SKM-1 treated with dmso at 0.1 percent for 144 hours (cell line): ENCODE measurements around the gene SSBP2.
"Not testable (repeated sequence)": the region's sequence is repeated elsewhere in the genome, so short reads cannot be mapped to it uniquely, and the experiment has no call there.

Experiments
- DNase-seq: peaks from one replicate; lab custom pipeline; 2025; ENCODE audit not compliant: unreplicated experiment; lab: John Stamatoyannopoulos, UW

Gene SSBP2

DNA sequence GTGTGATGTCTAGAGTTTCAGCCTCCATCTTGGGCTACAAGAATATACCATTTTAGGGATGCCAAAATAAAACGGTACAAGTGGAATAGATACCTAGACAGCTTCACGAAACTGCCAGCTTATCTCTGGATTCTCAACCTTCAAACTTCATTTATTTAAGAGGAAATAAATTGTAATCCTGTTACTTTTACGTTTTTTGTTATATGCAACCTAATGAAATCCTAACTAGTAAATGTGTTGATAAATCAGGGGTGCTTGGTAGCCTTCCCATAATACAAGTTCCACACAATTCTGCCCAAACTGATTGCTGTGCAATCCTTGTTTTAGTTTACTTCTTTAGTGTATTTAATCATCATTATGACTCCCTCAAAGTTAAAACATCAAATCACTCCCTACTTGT is 75.5 kb downstream of the SSBP2 start:
- no peak for DNase-seq

DNA sequence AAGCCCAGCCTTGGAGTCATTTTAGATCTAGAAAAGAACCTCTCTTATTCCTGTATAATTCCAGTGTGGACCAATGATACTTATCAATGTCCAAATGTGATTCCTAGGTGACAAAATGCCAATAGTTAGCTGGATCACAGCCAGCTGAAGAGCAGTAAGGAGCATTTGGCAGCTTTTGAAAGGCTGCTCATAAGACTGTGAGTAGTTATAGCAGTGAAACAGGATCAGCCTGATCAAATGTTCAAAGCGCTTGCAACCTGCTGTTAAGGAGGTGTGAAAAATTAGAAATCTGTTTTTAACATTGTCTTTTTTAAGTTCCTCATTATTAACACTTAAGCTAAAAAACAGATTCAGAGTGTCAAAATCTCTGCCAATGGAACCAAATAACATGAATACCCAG is 85.1 kb downstream of the SSBP2 start:
- no peak for DNase-seq

DNA sequence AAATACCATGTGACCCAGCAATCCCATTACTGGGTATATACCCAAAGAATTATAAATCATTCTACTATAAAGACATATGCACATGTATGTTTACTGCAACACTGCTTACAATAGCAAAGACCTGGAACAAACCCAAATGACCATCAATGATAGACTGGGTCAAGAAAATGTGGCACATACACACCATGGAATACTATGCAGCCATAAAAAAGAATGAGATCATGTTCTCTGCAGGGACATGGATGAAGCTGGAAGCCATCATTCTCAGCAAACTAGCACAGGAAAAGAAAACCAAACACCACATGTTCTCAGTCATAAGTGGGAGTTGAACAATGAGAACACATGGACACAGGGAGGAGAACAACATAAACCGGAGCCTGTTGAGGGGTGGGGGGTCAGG is 90.3 kb downstream of the SSBP2 start:
- not testable (repeated sequence) for DNase-seq

DNA sequence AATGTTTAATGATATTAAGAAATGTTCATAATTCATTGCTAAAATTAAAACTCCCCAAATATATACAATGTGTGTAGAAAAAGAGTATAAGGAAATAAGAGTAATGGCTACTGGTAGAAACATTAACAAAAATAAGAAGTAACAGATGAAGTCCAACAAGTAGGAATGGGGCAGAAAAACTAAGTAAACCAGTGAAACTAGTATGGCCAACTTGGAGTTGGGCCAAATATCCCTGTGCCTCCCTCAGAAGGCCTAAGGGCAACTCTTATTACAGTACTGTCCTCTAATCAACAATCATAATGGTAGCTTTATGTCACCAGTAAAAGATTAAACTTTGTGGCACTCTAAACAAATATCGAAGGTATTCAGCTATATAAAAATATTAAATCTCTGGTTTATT is 93.5 kb downstream of the SSBP2 start:
- no peak for DNase-seq

DNA sequence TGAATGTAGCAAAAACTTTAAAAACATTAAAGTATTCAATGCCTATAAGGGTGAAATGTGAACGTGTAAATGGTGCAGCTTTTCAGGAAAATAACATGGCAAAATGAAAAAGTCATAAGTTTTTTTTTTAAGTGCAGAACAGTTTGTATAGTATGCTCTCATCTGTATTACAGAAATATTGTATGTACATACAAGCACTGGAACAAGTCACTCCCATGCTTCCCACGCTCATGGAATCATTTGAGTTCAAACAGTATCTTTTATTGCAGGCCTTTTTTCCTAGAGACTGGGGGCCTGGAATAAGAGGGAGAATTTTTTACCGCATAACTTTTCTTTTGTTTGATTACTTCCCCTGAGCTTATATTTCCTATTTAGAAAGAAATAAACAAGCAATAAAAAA is 94.1 kb downstream of the SSBP2 start:
- no peak for DNase-seq

DNA sequence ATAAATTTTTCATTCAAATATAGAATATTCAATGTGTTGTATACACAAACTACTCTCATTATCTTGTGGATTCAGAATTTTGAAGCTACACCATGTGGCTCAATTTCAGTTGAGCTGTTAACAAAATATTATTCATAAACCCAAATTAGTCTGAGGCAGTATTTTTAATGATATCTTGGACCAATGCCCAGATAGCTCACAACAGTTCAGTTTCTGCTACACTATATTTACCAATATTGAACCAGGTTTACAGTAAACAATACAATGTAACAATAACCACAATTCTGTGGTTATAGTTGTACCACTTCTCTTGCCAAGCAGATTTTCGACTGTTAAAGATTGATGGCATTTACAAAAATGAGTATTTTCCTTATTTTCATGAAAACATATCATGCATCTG is 99.9 kb downstream of the SSBP2 start:
- DNase-seq, result no peak

DNA sequence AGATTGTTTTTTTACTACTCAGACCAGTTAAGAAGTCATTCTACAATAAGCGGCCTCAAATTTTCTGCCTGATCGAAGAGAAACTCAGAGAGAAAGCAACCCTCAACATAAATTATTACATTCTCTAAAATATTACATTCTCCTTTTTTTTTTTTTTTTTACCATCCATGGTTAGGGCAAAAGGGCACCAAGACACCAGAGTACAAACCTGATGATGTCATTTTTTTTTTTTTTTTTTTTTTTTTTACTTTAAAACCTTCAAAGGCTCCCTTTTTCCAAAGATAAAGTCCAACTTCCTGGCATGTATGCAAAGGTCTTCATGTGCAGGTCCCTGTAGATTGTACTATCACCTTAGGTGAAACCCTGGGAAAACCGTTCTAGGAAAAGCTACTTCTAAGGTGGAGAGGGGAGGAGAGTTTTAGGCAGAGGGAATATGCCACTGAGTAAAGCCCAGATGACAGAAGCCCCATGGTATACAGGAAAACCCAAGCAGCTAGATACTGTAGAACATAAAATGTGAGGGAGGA is 104.4 kb downstream of the SSBP2 start:
- no peak for DNase-seq

DNA sequence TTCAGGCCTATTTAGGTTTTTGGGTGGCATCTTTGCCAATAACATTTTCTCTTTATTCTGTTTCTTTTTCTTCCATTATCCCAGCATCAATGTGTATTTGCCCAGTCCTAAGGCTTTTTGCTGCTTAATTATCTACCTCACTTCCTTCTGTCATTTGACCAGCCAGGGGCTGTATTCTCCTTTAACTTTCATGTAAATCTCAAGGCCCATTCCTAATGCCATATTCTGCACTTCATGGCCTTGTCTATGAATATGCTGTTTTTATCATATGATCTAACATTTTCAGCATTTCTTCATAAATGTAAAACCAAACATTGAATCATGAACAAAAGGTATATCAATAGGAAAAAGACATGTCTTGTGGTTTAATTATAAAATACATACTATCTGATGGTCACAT is 108.7 kb downstream of the SSBP2 start:
- no peak for DNase-seq

DNA sequence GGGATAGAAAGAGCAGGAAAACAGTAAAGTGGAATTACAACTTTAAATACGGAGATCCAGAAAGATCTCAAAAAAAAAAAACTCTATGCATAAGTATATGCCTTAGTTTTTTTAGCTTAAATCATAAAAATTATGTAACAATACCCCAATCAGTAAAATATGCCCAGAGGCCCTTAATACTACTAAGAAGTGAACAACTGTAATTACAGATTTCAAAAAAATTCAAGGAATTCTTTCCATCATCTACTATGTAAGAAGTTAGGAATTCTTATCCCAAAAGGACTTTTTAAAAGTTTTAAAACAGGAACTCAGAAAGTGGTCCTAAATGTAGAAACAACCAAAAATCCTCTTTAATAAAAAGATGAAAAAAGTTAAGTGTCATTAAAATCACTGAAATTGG is 111.3 kb downstream of the SSBP2 start:
- DNase-seq, result no peak

DNA sequence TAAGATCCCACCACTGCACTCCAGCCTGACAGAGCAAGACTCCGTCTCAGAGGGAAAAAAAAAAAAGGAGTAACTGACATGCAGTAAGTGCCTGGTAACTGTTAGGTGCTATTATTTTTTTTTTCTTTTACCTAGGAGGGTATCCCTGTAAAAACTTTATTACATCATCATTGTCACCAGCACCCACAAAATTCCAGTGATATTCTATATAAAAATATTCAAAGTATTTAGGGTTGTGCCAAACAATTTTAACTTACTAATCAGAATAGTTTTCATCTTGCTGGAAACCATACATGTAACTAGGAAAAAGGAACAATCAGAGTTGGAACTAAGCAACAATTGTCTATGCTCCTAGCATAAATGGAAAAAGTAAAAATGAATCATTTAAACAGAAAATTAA is 112.4 kb downstream of the SSBP2 start:
- DNase-seq, result no peak

DNA sequence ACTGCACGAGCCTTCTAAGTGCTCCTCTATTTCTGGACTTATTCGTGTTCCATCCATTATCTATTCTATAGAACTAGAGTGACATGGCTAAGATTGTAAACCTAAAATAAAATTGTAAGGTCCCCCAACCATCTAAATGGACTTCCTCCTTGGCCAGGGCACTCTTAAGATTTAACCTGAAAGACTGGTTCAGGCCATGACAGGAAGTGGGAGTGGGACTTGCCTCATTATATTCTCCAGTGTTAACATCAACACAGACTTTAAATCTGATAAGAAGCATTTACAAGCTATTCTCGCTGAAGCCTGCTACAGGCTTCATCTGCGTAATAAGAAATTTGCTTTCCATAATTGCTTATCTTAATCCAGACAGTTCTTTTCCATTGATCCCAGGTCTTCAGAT is 117.0 kb downstream of the SSBP2 start:
- no peak for DNase-seq

DNA sequence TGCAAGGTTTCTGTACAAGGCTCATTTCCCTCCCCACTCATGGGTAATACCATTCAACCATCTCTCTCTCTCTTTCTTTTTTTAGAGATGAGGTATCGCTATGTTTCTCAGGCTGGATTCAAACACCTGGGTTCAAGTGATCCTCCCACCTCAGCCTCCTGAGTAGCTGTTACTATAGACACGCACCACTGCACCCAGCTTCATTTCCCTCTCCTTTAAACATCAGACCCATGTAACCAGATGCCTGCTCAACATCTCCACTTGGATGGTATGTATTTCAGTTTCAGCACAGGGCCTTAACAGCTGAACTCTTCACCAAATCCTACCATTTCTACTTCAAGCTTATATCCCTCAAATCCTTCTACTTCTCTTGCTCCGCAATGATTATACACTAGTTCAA is 117.4 kb downstream of the SSBP2 start:
- DNase-seq, result no peak

DNA sequence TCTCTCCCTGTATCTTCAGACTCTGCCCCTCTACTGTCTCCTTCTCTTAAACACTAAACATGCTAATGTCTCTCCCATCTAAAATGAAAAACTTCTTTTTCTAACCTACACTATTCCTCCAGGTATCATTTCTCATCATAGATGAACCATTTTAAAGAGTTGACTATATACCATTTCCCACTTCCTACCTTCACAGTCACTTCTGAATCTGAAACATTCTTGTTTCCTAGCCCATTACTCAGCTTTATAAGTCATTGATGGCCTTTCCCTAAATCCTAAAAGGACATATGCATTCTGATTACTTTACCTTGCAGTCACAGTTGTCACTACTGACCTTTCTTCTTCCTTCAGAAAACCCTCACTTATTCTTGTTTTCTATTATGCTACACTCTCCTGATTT is 118.2 kb downstream of the SSBP2 start:
- no peak for DNase-seq

DNA sequence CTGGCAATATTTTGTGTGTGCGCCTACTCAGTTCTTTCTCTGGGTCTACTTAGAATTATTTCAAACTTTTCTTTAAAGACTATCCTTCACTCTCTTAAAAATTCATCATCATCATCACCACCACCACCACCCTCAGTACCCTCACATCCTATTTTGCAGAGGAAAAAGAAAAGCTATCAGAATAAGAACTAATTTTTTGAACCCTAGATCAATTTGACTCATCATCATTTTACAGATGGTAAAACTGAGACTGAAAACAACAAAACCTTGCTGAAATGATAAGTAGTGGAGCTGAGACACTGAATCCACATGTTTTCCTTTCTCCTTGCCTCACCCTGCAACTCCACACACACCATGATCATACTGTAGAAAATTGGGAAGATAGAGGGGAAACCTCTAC is 119.3 kb downstream of the SSBP2 start:
- DNase-seq, result no peak

DNA sequence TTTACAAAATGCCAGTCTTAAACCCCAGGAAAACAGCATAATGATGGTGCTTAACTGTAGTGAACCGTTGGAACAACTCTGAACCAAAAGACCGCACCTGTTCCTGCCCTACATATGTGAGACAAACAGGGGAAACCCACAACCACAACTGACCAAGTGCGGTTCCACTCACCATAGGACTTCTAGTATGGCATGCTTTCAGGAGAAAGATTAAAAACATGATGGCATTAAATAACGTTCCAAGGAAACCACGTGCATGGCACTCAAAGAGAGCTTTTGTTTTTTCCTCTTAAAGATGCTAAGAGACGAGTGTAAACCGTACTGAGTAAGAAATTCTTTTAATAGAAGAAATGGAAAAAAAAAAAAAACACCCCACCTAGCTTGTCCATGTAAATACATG is 119.8 kb downstream of the SSBP2 start:
- DNase-seq, result no peak

DNA sequence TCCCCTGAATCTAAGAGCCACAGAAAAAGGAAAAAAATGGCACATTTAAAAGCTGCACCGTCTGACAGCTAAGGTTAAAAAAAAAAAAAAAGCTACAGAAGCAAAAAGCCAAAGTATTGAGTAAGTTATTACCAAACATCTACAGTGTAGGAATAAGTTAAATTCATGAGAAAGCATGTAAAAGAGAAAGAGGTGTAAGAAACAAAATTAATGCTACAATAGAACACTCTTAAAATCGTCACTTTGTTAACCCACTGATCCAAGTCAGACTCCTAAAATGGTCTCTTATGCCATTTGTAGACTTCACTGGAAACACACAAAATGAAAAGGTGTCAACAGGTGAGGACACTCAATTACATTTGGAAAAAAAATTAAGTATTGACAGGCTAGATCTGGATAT is 120.2 kb downstream of the SSBP2 start:
- DNase-seq, result no peak

DNA sequence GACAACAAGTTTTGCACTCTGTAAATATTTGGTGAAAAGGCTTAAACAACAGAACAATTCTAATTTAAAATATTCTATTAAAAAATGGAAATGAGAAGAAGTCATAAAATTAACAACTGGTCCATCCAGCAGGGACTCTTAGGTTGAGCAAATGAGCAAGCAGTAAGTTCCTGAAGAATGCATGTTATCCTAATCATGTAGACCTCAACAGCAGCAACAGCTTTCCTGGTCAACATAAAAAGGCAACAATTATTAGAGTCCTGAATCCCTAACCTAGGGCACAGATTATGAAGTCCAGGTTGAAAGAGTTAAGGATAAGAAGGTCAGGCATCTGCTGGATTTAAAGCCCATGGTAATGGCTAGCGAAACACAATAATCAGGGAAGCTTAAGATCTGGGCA is 120.9 kb downstream of the SSBP2 start:
- no peak for DNase-seq

DNA sequence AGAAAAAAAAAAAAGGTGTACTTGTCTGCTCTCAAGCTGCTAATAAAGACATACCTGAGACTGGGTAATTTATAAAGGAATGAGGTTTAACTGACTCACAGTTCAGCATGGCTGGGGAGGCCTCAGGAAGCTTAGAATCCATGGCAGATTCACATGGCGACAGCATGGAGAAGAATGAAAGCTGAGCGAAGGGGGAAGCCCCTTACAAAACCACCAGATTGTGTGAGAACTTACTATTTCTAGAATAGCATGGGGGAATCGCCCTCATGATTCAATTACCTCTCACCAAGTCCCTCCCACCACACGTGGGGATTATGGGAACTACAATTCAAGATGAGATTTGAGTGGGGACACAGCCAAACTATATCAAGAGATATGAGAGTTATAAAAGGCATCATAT is 122.8 kb downstream of the SSBP2 start:
- not testable (repeated sequence) for DNase-seq

DNA sequence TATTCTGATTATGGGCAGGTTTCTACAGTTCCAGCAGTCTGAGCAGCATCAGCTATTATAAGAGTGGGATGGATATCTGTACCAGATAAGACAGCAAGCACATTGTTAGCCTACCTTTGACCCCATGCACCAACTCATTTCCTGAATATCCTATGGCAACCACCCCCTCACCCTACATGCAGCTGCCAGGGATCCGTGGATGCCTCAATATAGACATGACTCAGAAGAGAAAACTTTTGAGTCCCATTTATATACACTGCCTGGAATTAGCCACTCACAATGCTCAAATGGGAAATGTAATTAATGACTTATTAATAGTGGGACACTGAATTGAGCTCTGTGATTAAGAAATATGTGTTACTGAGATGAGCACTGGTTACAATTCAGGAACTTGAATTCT is 124.4 kb downstream of the SSBP2 start:
- DNase-seq, result no peak

DNA sequence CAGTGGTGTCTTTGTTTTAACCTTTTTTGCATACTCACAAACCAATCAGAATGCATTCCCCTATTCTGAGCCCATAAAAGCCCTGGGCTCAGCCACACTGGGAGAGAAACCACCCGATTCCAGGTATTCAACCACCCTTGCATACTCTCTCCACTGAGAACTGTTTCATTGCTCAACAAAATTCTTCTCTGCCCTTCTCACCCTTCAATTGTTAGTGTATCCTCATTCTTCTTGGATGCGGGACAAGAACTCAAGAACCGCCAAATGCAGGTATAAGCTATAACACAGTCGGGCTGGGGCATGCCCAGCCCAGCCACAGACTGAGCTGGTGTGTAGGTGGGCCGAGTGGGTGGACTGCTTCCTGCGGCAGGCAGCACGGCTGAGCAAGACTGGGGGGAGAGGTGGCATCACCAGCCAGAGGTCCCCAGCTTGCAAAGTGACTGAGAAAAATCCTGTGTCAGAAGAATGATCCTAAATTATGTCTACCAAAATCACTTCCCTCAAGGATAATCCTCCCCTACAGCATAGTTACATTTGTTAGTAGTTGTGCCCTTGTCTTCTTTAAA is 141.0 kb downstream of the SSBP2 start:
- DNase-seq, result no peak

DNA sequence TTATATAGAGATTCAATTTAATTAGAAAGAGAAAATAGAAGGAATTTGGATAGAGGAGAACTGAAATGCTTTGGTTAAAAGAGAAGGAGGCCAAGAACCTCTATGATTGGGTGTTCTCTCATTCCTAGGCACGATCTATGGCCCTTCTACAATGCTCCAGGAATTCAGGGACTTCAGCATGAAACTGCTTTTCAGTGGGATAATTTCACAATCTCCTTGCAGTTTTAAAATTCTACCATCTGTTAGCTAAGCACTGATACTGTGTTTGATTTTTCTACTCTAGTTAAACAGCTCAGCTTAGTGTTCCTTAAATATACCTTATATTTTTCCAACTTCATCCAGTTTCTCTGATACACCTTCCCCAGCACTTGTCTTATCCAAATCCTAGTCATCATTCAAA is 141.9 kb downstream of the SSBP2 start:
- no peak for DNase-seq

DNA sequence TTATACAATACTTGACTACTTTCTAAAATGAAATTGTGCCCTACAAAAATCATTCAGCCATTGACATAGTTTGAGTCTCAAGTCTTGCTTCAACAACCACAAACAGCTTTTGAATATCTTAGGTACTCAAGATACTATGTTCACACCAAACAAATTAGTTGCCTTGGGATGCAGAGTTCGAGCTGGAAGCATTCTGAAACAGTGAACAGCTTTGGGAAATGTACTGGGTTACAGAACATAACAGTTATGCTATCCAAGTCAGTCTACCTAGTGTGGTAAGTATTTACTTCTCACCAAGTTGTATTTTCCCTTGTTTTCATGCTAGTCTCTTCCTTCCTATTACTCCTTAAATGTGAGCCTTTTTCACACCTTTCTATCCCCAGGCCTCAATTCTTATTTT is 143.2 kb downstream of the SSBP2 start:
- DNase-seq, result no peak

DNA sequence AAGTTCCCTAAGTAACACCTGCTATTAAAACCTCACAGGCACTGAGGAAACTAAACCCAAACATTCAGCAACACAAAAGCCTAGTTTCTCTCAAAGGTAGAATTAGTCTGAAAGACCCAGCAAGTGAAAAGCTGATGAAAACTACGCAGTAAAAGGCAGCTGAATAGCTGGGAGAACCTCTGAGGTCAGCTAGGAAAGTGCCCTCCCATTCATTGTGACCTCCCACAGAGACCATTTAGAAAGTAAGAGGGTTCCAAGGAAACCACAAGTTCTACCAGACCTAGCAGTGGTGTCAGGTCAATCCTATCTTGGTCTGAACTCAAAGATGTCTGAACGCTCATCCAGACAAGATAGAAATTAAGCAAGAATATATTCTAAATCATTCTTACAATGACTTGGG is 144.7 kb downstream of the SSBP2 start:
- no peak for DNase-seq

DNA sequence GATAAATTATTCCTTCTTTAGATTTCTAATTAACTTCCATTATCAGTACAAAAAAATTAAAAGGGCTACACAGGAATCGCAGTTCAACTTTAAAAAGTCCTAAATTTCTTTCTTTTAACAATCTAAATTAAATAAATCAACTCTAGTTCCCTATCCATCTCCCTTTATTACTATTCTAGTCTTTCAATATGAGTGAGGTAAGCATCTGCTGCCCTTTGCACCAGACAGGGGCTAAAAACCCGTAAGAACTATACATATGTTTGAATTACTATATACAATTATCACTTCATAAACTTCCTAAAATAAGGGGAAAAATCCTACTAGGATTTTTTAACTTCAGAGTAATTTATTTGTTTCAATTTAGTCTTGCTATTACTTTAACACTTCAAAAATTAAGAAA is 145.6 kb downstream of the SSBP2 start:
- DNase-seq, result no peak
